WTC11 (cell line): ENCODE measurements around the gene ACSS3. TPM values are rescaled to one million over a fixed set of nuclear protein-coding genes. Genes with fewer than 3 reads are reported as not detected.

Experiments
- ATAC-seq: fragments of 200-7000 bp; cut with Tn5 transposase; 2 replicates; pipeline ENCODE4 v1.10.0; 2021; ENCODE audit warnings: mild to moderate bottlenecking, moderate library complexity
- CTCF ChIA-PET: fragments of 300-600 bp; sonication (Branson Sonifier 250); formaldehyde crosslinking; loops from one replicate; lab custom pipeline; 2021; ENCODE audit warnings: antibody characterized with exemption; lab: Charles Lee
- POLR2A ChIA-PET: fragments of 350-600 bp; sonication (Branson Sonifier 250); formaldehyde crosslinking; loops from one replicate; lab custom pipeline; 2021; ENCODE audit warnings: antibody characterized with exemption; lab: Charles Lee
- DNase-seq: peaks from one replicate; pipeline ENCODE4 v3.0.0; 2021; ENCODE audit warnings: low spot score
- H3K27ac Mint-ChIP-seq: 2 replicates; pipeline ENCODE4 v1.8.0; 2021; ENCODE audit warnings: mixed read lengths
- H3K27me3 Mint-ChIP-seq: 2 replicates; pipeline ENCODE4 v1.8.0; 2021; ENCODE audit warnings: low read depth, mild to moderate bottlenecking, moderate library complexity, mixed read lengths
- H3K36me3 Mint-ChIP-seq: 2 replicates; pipeline ENCODE4 v1.8.0; 2021; ENCODE audit warnings: mixed read lengths
- H3K4me1 Mint-ChIP-seq: 2 replicates; pipeline ENCODE4 v1.8.0; 2022; ENCODE audit warnings: mixed read lengths
- H3K4me3 Mint-ChIP-seq: 2 replicates; pipeline ENCODE4 v1.8.0; 2021; ENCODE audit warnings: mild to moderate bottlenecking, moderate library complexity, mixed read lengths
- H3K9me3 Mint-ChIP-seq: 2 replicates; pipeline ENCODE4 v1.8.0; 2021; ENCODE audit warnings: mixed read lengths
- ATF1 ChIP-seq: sonication (generic); formaldehyde crosslinking; IDR thresholded peaks from 2 replicates; pipeline ENCODE4 v1.8.1; 2023; ENCODE audit warnings: mild to moderate bottlenecking, moderate library complexity, missing genetic modification reagents
- ATF6 ChIP-seq: sonication (generic); formaldehyde crosslinking; IDR thresholded peaks from 2 replicates; pipeline ENCODE4 v1.8.1; 2023; ENCODE audit warnings: mild to moderate bottlenecking, missing genetic modification reagents
- EMX1 ChIP-seq: fragments of 250-450 bp; sonication (Bioruptor Pico); IDR thresholded peaks from 2 replicates; pipeline ENCODE4 v1.8.0; 2021; ENCODE audit warnings: mild to moderate bottlenecking
- ETV6 ChIP-seq: sonication (generic); formaldehyde crosslinking; IDR thresholded peaks from 2 replicates; pipeline ENCODE4 v1.8.1; 2022; ENCODE audit warnings: mild to moderate bottlenecking, missing genetic modification reagents
- GABPB1 ChIP-seq: sonication (generic); formaldehyde crosslinking; IDR thresholded peaks from 2 replicates; pipeline ENCODE4 v1.8.1; 2023; ENCODE audit warnings: mild to moderate bottlenecking, missing genetic modification reagents
- JAZF1 ChIP-seq: fragments of 250-450 bp; sonication (Bioruptor Pico); IDR thresholded peaks from 2 replicates; pipeline ENCODE4 v1.9.0; 2021; ENCODE audit warnings: moderate library complexity, mild to moderate bottlenecking, inconsistent platforms
- MXD4 ChIP-seq: fragments of 250-450 bp; sonication (Bioruptor Pico); IDR thresholded peaks from 2 replicates; pipeline ENCODE4 v1.8.0; 2021; ENCODE audit warnings: mild to moderate bottlenecking, moderate library complexity, borderline replicate concordance
- NFE2L1 ChIP-seq: sonication (generic); formaldehyde crosslinking; IDR thresholded peaks from 2 replicates; pipeline ENCODE4 v1.8.1; 2023; ENCODE audit warnings: missing genetic modification reagents
- NFYB ChIP-seq: sonication (generic); formaldehyde crosslinking; conservative IDR thresholded peaks from 2 replicates; pipeline ENCODE4 v1.8.0; 2022; ENCODE audit warnings: low read depth, missing genetic modification reagents
- NR2C2 ChIP-seq: sonication (generic); formaldehyde crosslinking; IDR thresholded peaks from 2 replicates; pipeline ENCODE4 v1.8.0; 2022; ENCODE audit warnings: mild to moderate bottlenecking, missing genetic modification reagents
- RELA ChIP-seq: sonication (generic); formaldehyde crosslinking; IDR thresholded peaks from 2 replicates; pipeline ENCODE4 v1.8.1; 2022; ENCODE audit warnings: missing genetic modification reagents, mild to moderate bottlenecking, borderline replicate concordance
- RORB ChIP-seq: fragments of 250-450 bp; sonication (Bioruptor Pico); IDR thresholded peaks from 2 replicates; pipeline ENCODE4 v1.9.0; 2021; ENCODE audit warnings: mild to moderate bottlenecking
- SMAD3 ChIP-seq: sonication (generic); formaldehyde crosslinking; IDR thresholded peaks from 2 replicates; pipeline ENCODE4 v1.8.0; 2022; ENCODE audit warnings: missing genetic modification reagents, mild to moderate bottlenecking, borderline replicate concordance
- SOX15 ChIP-seq: fragments of 250-450 bp; sonication (Bioruptor Pico); IDR thresholded peaks from 2 replicates; pipeline ENCODE4 v1.9.0; 2021; ENCODE audit warnings: mild to moderate bottlenecking
- SP1 ChIP-seq: sonication (generic); formaldehyde crosslinking; conservative IDR thresholded peaks from 2 replicates; pipeline ENCODE4 v1.8.1; 2022; ENCODE audit warnings: missing genetic modification reagents
- TCF7 ChIP-seq: sonication (generic); formaldehyde crosslinking; IDR thresholded peaks from 2 replicates; pipeline ENCODE4 v1.8.0; 2022; ENCODE audit warnings: mild to moderate bottlenecking, low read depth, missing genetic modification reagents, moderate library complexity
- TEAD4 ChIP-seq: sonication (generic); formaldehyde crosslinking; IDR thresholded peaks from 2 replicates; pipeline ENCODE4 v1.8.0; 2022; ENCODE audit warnings: mild to moderate bottlenecking, missing genetic modification reagents
- USF1 ChIP-seq: sonication (generic); formaldehyde crosslinking; IDR thresholded peaks from 2 replicates; pipeline ENCODE4 v1.8.0; 2022; ENCODE audit warnings: mild to moderate bottlenecking, missing genetic modification reagents
- ZBTB21 ChIP-seq: sonication (generic); formaldehyde crosslinking; IDR thresholded peaks from 2 replicates; pipeline ENCODE4 v1.8.1; 2023; ENCODE audit warnings: mild to moderate bottlenecking, missing genetic modification reagents, borderline replicate concordance
- ZNF121 ChIP-seq: sonication (generic); formaldehyde crosslinking; IDR thresholded peaks from 2 replicates; pipeline ENCODE4 v1.8.0; 2023; ENCODE audit warnings: missing genetic modification reagents
- ZNF281 ChIP-seq: sonication (generic); formaldehyde crosslinking; IDR thresholded peaks from 2 replicates; pipeline ENCODE4 v1.8.0; 2023; ENCODE audit warnings: mild to moderate bottlenecking, missing genetic modification reagents
- ZNF317 ChIP-seq: sonication (generic); formaldehyde crosslinking; IDR thresholded peaks from 2 replicates; pipeline ENCODE4 v1.8.1; 2023; ENCODE audit warnings: low read depth, mild to moderate bottlenecking, moderate library complexity, missing genetic modification reagents, borderline replicate concordance
- total RNA-seq: library from RNA; stranded (reverse); gene quantifications from 3 replicates; pipeline ENCODE4 v1.2.3, GENCODE V29; 2021
- TF ChIP-seq, protein P1 (sequence below): sonication (generic); formaldehyde crosslinking; IDR thresholded peaks from 2 replicates; pipeline ENCODE4 v1.8.1; 2023; ENCODE audit warnings: mild to moderate bottlenecking, missing genetic modification reagents
- TF ChIP-seq, protein P2 (sequence below): sonication (generic); formaldehyde crosslinking; conservative IDR thresholded peaks from 2 replicates; pipeline ENCODE4 v1.8.1; 2022; ENCODE audit warnings: mild to moderate bottlenecking, missing genetic modification reagents
- TF ChIP-seq, protein P3 (sequence below): fragments of 250-450 bp; sonication (Bioruptor Pico); conservative IDR thresholded peaks from 2 replicates; pipeline ENCODE4 v1.9.0; 2021; ENCODE audit warnings: mild to moderate bottlenecking
- TF ChIP-seq, protein P4 (sequence below): sonication (generic); formaldehyde crosslinking; conservative IDR thresholded peaks from 2 replicates; pipeline ENCODE4 v1.8.1; 2023; ENCODE audit warnings: mild to moderate bottlenecking, low read depth, missing genetic modification reagents, moderate library complexity
- TF ChIP-seq, protein P5 (sequence below): sonication (generic); formaldehyde crosslinking; IDR thresholded peaks from 2 replicates; pipeline ENCODE4 v1.8.0; 2022; ENCODE audit warnings: mild to moderate bottlenecking, missing genetic modification reagents

The ACSS3 gene
- total RNA-seq, 1 experiment from 2014 or later: 18.6 TPM

GRCh38 chr12:81088221-81088620, 10.3 kb downstream of the ACSS3 start:
- Mint-ChIP-seq H3K36me3 (no peaks in the 10 kb centered on the region), H3K4me3 (no peak overlapping the region), H3K4me1 (peaks cover 55% of the 10 kb centered on the region), H3K27ac (no peak overlapping the region), H3K9me3 (no peaks in the 10 kb centered on the region), H3K27me3 (peaks cover 2% of the 10 kb centered on the region)
- TF ChIP-seq SP1 (no peak), ZNF281 (CRISPR knock-in tag) (no peak), SMAD3 (no peak), SOX15 (CRISPR knock-in tag) (no peak), RORB (CRISPR knock-in tag) (no peak), RELA (no peak), NFYB (CRISPR knock-in tag) (no peak), JAZF1 (CRISPR knock-in tag) (no peak), ZBTB21 (CRISPR knock-in tag) (no peak), TCF7 (no peak), USF1 (CRISPR knock-in tag) (no peak), NR2C2 (CRISPR knock-in tag) (no peak), GABPB1 (no peak), TEAD4 (no peak), ATF6 (CRISPR knock-in tag) (no peak), NFE2L1 (no peak)
- TF ChIP-seq, protein P1, sequence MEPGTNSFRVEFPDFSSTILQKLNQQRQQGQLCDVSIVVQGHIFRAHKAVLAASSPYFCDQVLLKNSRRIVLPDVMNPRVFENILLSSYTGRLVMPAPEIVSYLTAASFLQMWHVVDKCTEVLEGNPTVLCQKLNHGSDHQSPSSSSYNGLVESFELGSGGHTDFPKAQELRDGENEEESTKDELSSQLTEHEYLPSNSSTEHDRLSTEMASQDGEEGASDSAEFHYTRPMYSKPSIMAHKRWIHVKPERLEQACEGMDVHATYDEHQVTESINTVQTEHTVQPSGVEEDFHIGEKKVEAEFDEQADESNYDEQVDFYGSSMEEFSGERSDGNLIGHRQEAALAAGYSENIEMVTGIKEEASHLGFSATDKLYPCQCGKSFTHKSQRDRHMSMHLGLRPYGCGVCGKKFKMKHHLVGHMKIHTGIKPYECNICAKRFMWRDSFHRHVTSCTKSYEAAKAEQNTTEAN (CRISPR knock-in tag): no peak
- TF ChIP-seq, protein P2, sequence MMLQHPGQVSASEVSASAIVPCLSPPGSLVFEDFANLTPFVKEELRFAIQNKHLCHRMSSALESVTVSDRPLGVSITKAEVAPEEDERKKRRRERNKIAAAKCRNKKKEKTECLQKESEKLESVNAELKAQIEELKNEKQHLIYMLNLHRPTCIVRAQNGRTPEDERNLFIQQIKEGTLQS (CRISPR knock-in tag): no peak
- TF ChIP-seq, protein P3, sequence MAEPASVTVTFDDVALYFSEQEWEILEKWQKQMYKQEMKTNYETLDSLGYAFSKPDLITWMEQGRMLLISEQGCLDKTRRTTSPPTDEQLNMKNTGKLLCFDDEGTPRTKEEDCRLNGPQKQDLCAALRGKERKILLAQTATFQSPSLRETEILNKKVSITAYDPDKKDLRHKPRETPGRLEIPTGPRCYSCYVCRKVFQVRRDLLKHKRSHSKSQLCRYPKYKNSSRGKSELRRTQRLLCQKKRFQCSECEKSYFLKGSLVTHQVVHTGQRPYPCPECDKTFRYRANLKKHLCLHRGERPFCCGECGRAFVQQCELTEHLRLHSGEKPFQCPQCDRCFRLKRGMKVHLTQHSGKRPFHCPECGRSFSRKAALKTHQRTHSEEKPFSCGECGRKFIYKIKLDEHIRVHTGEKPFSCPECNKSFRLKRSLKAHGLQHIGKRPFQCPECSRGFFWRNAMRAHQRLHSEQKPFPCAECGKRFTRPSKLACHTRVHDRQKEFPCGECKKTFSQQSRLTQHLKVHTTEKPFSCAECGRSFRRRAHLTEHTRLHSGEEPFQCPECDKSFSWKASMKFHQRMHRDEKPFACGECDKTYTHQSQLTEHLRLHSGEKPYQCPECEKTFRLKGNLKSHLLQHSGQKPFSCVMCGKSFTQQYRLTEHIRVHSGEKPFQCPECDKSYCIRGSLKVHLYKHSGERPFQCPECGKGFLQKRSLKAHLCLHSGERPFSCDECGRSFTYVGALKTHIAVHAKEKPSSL (CRISPR knock-in tag): no peak
- POLR2A ChIA-PET: no interaction called here
- DNase-seq (no peak), ATAC-seq (no peak)
- CTCF ChIA-PET: interaction anchor here (0.8 kb wide), 1 partner anchor 170 kb away, joined by 3 read pairs; no protein-coding TSS in a partner anchor

DNA sequence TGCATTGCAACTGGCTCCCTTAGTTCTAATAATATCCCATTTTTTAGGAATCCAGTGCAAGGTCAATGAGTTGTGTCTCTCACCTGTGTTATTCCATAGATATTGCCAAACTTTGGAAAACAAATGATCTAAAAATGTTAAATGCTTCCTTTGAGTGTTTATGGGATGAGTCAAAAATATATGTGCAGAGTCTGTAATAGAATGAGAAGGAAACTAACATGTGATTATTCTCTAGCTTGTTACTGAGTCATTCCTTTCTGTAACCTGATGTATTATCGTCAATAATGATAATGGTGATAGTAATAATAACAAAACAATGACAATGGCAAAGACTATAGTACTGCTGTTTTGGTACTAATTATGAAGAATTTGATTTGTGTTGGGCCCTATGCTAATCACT, 11.5 kb downstream of the ACSS3 start:
- Mint-ChIP-seq H3K9me3 (no peaks in the 10 kb centered on the region), H3K27ac (no peak overlapping the region), H3K27me3 (peaks cover 2% of the 10 kb centered on the region), H3K36me3 (no peaks in the 10 kb centered on the region), H3K4me1 (peaks cover 46% of the 10 kb centered on the region), H3K4me3 (no peak overlapping the region)
- CTCF ChIA-PET: no interaction called here
- no peak for ATAC-seq
- POLR2A ChIA-PET: no interaction called here
- DNase-seq: no peak
- no peak for TF ChIP-seq JAZF1 (CRISPR knock-in tag)
- no peak for TF ChIP-seq ZNF121 (CRISPR knock-in tag)
- TF ChIP-seq ETV6 (CRISPR knock-in tag): no peak
- TF ChIP-seq EMX1 (CRISPR knock-in tag): no peak
- no peak for TF ChIP-seq ATF1
- no peak for TF ChIP-seq SP1
- TF ChIP-seq ZNF317 (CRISPR knock-in tag): no peak
- TF ChIP-seq, protein P4, sequence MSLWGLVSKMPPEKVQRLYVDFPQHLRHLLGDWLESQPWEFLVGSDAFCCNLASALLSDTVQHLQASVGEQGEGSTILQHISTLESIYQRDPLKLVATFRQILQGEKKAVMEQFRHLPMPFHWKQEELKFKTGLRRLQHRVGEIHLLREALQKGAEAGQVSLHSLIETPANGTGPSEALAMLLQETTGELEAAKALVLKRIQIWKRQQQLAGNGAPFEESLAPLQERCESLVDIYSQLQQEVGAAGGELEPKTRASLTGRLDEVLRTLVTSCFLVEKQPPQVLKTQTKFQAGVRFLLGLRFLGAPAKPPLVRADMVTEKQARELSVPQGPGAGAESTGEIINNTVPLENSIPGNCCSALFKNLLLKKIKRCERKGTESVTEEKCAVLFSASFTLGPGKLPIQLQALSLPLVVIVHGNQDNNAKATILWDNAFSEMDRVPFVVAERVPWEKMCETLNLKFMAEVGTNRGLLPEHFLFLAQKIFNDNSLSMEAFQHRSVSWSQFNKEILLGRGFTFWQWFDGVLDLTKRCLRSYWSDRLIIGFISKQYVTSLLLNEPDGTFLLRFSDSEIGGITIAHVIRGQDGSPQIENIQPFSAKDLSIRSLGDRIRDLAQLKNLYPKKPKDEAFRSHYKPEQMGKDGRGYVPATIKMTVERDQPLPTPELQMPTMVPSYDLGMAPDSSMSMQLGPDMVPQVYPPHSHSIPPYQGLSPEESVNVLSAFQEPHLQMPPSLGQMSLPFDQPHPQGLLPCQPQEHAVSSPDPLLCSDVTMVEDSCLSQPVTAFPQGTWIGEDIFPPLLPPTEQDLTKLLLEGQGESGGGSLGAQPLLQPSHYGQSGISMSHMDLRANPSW (CRISPR knock-in tag): no peak
- TF ChIP-seq, protein P5, sequence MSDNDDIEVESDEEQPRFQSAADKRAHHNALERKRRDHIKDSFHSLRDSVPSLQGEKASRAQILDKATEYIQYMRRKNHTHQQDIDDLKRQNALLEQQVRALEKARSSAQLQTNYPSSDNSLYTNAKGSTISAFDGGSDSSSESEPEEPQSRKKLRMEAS (CRISPR knock-in tag): no peak
- no peak for TF ChIP-seq MXD4 (CRISPR knock-in tag)
